GM23338 (cell line): ENCODE results near the gene KRT32. TPM values are rescaled to one million over a fixed set of nuclear protein-coding genes. Genes with fewer than 3 reads are reported as not detected.

Source experiments
- ATAC-seq: fragments of 200-7000 bp; cut with Tn5 transposase; 3 replicates; pipeline ENCODE4 v1.9.1; 2020
- DNase-seq: peaks from one replicate; pipeline ENCODE4 v3.0.0-alpha.2; 2015; ENCODE audit warnings: low spot score
- H2AFZ ChIP-seq: fragments of 200-600 bp; sonication (generic); 2 replicates; pipeline ENCODE4 v1.8.0; 2016; ENCODE audit warnings: antibody characterized with exemption, mild to moderate bottlenecking, moderate library complexity
- H3F3A ChIP-seq: fragments of 200-600 bp; sonication (generic); replicated peaks from 2 replicates; pipeline ENCODE4 v1.8.0; 2017; ENCODE audit warnings: antibody characterized with exemption, mixed run types, low read depth
- H3K27ac ChIP-seq: fragments of 200-600 bp; sonication (generic); 2 replicates; pipeline ENCODE4 v1.6.1; 2016; ENCODE audit warnings: low read depth
- H3K27me3 ChIP-seq: fragments of 200-600 bp; sonication (generic); 2 replicates; pipeline ENCODE4 v1.8.0; 2016; ENCODE audit warnings: mild to moderate bottlenecking, mixed run types, moderate library complexity; ENCODE audit not compliant: insufficient read depth
- H3K36me3 ChIP-seq: fragments of 200-600 bp; sonication (generic); 2 replicates; pipeline ENCODE4 v1.8.0; 2016; ENCODE audit warnings: mild to moderate bottlenecking; ENCODE audit not compliant: insufficient read depth
- H3K4me1 ChIP-seq: fragments of 200-600 bp; sonication (generic); 2 replicates; pipeline ENCODE4 v1.8.0; 2016; ENCODE audit warnings: mild to moderate bottlenecking, moderate library complexity; ENCODE audit not compliant: insufficient read depth
- H3K4me2 ChIP-seq: fragments of 200-600 bp; sonication (generic); 2 replicates; pipeline ENCODE4 v1.7.1; 2017; ENCODE audit warnings: mixed run types
- H3K4me3 ChIP-seq: fragments of 200-600 bp; sonication (generic); 2 replicates; pipeline ENCODE4 v1.6.1; 2016; ENCODE audit warnings: mixed run types
- H3K79me2 ChIP-seq: fragments of 200-600 bp; sonication (generic); replicated peaks from 2 replicates; pipeline ENCODE4 v1.8.0; 2017; ENCODE audit warnings: mild to moderate bottlenecking; ENCODE audit not compliant: insufficient read depth
- H3K9me2 ChIP-seq: fragments of 200-600 bp; sonication (generic); 2 replicates; pipeline ENCODE4 v1.8.0; 2017; ENCODE audit not compliant: insufficient read depth
- H4K20me1 ChIP-seq: fragments of 200-600 bp; sonication (generic); replicated peaks from 2 replicates; pipeline ENCODE4 v1.8.0; 2017; ENCODE audit warnings: mild to moderate bottlenecking; ENCODE audit not compliant: insufficient read depth
- H3K27ac Mint-ChIP-seq: 2 replicates; pipeline ENCODE4 v1.8.0; 2020; ENCODE audit warnings: inconsistent platforms, mild to moderate bottlenecking, moderate library complexity, mixed read lengths
- H3K27me3 Mint-ChIP-seq: 3 replicates; pipeline ENCODE4 v1.8.0; 2022; ENCODE audit warnings: low read depth, mild to moderate bottlenecking, moderate library complexity, mixed read lengths, inconsistent platforms; ENCODE audit not compliant: insufficient read depth, poor library complexity
- H3K36me3 Mint-ChIP-seq: 3 replicates; pipeline ENCODE4 v1.8.0; 2021; ENCODE audit warnings: low read depth, mild to moderate bottlenecking, inconsistent platforms, moderate library complexity, mixed read lengths
- H3K4me1 Mint-ChIP-seq: 3 replicates; pipeline ENCODE4 v1.8.0; 2020; ENCODE audit warnings: mild to moderate bottlenecking, inconsistent platforms, mixed read lengths
- H3K4me3 Mint-ChIP-seq: 3 replicates; pipeline ENCODE4 v1.8.0; 2021; ENCODE audit warnings: moderate library complexity, mild to moderate bottlenecking, inconsistent platforms, mixed read lengths
- H3K9me3 Mint-ChIP-seq: 3 replicates; pipeline ENCODE4 v1.8.0; 2020; ENCODE audit warnings: moderate library complexity, mild to moderate bottlenecking, inconsistent platforms, mixed read lengths
- CREB1 ChIP-seq: fragments of 250-450 bp; sonication (Bioruptor Pico); IDR thresholded peaks from 2 replicates; pipeline ENCODE4 v1.5.0; 2020; ENCODE audit warnings: low read depth, mild to moderate bottlenecking, moderate library complexity
- ETS1 ChIP-seq: IDR thresholded peaks from 2 replicates; pipeline ENCODE4 v1.6.1; 2016; ENCODE audit warnings: antibody characterized with exemption
- EZH2 ChIP-seq: fragments of 200-600 bp; sonication (generic); IDR thresholded peaks from one replicate; pipeline ENCODE4 v1.8.0; 2017; ENCODE audit warnings: antibody characterized with exemption, mild to moderate bottlenecking, low read depth; ENCODE audit not compliant: unreplicated experiment
- EZH2phosphoT487 ChIP-seq: fragments of 200-600 bp; sonication (generic); IDR thresholded peaks from one replicate; pipeline ENCODE4 v1.8.1; 2018; ENCODE audit warnings: antibody characterized with exemption; ENCODE audit not compliant: unreplicated experiment
- JUNB ChIP-seq: IDR thresholded peaks from one replicate; pipeline ENCODE4 v1.6.1; 2016; ENCODE audit warnings: antibody characterized with exemption; ENCODE audit not compliant: unreplicated experiment
- NANOG ChIP-seq: IDR thresholded peaks from 2 replicates; pipeline ENCODE4 v1.6.1; 2016; ENCODE audit warnings: antibody characterized with exemption, borderline replicate concordance
- POLR2AphosphoS5 ChIP-seq: IDR thresholded peaks from 2 replicates; pipeline ENCODE4 v1.6.1; 2016; ENCODE audit warnings: antibody characterized with exemption, low read depth
- REST ChIP-seq: IDR thresholded peaks from one replicate; pipeline ENCODE4 v1.6.1; 2018; ENCODE audit warnings: antibody characterized with exemption; ENCODE audit not compliant: unreplicated experiment
- STAT1 ChIP-seq: IDR thresholded peaks from one replicate; pipeline ENCODE4 v1.6.1; 2016; ENCODE audit warnings: antibody characterized with exemption; ENCODE audit not compliant: unreplicated experiment
- ZNF114 ChIP-seq: fragments of 250-450 bp; sonication (Bioruptor Pico); IDR thresholded peaks from 2 replicates; pipeline ENCODE4 v1.5.0; 2020; ENCODE audit warnings: mild to moderate bottlenecking, moderate library complexity
- ZNF331 ChIP-seq: fragments of 250-450 bp; sonication (Bioruptor Pico); IDR thresholded peaks from 2 replicates; pipeline ENCODE4 v1.5.0; 2020; ENCODE audit warnings: low read depth, mild to moderate bottlenecking, moderate library complexity
- polyA plus RNA-seq: library from polyadenylated mRNA; unstranded; fragments of >200 nt; fragmentation: Nextera tagmentation; extraction: Ambion mirVana; gene quantifications from 2 replicates; pipeline ENCODE4 v1.2.1, GENCODE V29; 2016
- total RNA-seq: library from RNA; depleted of rRNA; stranded (reverse); fragments of >200 nt; shearing (Covaris generic); gene quantifications from 2 replicates; pipeline ENCODE4 v1.2.3, GENCODE V29; 2014
- TF ChIP-seq, protein P1 (sequence below): fragments of 250-450 bp; sonication (Bioruptor Pico); IDR thresholded peaks from 2 replicates; pipeline ENCODE4 v1.5.0; 2020; ENCODE audit warnings: mild to moderate bottlenecking, moderate library complexity
- TF ChIP-seq, protein P2 (sequence below), 2 experiments: fragments of 200-600 bp in 1 of 2; sonication (generic) in 1 of 2; conservative IDR thresholded peaks; 2 replicates each; pipeline versions ENCODE4 v1.5.1 to v1.6.1; 2016 to 2017; ENCODE audit warnings: antibody characterized with exemption in 2 of 2, low read depth in 2 of 2, mild to moderate bottlenecking in 2 of 2, moderate library complexity in 1 of 2

Gene KRT32
- total and polyA plus RNA-seq, 2 experiments from 2014 or later = not detected

DNA sequence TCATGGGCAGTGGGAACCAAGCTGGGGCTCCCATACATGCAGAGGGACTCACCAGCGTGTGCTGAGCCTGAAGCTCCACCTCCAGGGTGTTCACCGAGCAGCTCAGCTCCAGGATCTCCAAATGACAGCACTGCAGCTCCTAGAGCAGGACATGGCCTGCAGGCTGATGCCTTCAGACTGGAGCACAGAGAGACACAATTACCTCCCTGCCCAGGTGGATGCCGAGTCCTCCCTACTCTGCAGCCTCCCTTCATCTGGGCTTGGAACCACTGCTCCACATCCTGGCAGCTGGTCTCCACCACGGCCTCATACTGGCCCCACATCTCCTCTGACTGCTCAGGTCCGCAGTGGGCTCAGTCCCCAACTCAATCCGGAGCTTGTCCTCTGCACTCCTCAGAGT is 18.2 kb downstream of the KRT32 start (continued):
- TF ChIP-seq, protein P1, sequence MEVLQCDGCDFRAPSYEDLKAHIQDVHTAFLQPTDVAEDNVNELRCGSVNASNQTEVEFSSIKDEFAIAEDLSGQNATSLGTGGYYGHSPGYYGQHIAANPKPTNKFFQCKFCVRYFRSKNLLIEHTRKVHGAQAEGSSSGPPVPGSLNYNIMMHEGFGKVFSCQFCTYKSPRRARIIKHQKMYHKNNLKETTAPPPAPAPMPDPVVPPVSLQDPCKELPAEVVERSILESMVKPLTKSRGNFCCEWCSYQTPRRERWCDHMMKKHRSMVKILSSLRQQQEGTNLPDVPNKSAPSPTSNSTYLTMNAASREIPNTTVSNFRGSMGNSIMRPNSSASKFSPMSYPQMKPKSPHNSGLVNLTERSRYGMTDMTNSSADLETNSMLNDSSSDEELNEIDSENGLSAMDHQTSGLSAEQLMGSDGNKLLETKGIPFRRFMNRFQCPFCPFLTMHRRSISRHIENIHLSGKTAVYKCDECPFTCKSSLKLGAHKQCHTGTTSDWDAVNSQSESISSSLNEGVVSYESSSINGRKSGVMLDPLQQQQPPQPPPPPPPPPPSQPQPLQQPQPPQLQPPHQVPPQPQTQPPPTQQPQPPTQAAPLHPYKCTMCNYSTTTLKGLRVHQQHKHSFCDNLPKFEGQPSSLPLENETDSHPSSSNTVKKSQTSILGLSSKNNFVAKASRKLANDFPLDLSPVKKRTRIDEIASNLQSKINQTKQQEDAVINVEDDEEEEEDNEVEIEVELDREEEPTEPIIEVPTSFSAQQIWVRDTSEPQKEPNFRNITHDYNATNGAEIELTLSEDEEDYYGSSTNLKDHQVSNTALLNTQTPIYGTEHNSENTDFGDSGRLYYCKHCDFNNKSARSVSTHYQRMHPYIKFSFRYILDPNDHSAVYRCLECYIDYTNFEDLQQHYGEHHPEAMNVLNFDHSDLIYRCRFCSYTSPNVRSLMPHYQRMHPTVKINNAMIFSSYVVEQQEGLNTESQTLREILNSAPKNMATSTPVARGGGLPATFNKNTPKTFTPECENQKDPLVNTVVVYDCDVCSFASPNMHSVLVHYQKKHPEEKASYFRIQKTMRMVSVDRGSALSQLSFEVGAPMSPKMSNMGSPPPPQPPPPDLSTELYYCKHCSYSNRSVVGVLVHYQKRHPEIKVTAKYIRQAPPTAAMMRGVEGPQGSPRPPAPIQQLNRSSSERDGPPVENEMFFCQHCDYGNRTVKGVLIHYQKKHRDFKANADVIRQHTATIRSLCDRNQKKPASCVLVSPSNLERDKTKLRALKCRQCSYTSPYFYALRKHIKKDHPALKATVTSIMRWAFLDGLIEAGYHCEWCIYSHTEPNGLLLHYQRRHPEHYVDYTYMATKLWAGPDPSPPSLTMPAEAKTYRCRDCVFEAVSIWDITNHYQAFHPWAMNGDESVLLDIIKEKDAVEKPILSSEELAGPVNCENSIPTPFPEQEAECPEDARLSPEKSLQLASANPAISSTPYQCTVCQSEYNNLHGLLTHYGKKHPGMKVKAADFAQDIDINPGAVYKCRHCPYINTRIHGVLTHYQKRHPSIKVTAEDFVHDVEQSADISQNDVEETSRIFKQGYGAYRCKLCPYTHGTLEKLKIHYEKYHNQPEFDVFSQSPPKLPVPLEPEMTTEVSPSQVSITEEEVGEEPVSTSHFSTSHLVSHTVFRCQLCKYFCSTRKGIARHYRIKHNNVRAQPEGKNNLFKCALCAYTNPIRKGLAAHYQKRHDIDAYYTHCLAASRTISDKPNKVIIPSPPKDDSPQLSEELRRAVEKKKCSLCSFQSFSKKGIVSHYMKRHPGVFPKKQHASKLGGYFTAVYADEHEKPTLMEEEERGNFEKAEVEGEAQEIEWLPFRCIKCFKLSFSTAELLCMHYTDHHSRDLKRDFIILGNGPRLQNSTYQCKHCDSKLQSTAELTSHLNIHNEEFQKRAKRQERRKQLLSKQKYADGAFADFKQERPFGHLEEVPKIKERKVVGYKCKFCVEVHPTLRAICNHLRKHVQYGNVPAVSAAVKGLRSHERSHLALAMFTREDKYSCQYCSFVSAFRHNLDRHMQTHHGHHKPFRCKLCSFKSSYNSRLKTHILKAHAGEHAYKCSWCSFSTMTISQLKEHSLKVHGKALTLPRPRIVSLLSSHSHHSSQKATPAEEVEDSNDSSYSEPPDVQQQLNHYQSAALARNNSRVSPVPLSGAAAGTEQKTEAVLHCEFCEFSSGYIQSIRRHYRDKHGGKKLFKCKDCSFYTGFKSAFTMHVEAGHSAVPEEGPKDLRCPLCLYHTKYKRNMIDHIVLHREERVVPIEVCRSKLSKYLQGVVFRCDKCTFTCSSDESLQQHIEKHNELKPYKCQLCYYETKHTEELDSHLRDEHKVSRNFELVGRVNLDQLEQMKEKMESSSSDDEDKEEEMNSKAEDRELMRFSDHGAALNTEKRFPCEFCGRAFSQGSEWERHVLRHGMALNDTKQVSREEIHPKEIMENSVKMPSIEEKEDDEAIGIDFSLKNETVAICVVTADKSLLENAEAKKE (CRISPR knock-in tag) = no peak
- TF ChIP-seq NANOG (no peak), ZNF114 (CRISPR knock-in tag) (no peak), EZH2 (no peak), CREB1 (no peak), ZNF331 (CRISPR knock-in tag) (no peak), JUNB (no peak), EZH2phosphoT487 (no peak), POLR2AphosphoS5 (no peak), STAT1 (no peak)

DNA sequence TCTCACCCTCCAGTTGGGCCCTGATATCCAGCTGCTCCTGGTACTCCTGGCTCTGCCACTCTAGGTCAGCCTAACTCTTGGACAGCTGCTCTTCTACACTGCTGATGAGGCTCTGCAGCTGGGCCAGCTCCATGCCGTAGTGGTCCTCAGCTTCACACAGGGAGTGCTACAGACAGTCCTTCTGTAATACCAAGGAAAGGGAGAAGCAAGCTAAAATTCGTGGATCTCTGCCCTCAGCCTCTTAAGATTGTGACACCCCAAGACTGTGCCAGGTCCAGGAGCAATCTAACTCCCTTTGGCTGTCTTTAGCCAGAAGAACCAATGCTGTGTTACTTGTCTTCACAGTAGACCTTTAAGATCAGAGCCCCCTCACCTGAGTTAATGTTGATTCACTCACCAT is 18.7 kb downstream of the KRT32 start:
- H3K27me3 ChIP-seq = no peaks in the 10 kb centered on the region
- H3K4me1 ChIP-seq = no peaks in the 10 kb centered on the region
- no peak overlapping the region for H3K4me2 ChIP-seq
- TF ChIP-seq STAT1 = no peak
- no peak for TF ChIP-seq EZH2
- TF ChIP-seq JUNB = no peak
- TF ChIP-seq REST = no peak
- no peak for TF ChIP-seq EZH2phosphoT487
- no peak for TF ChIP-seq ZNF114 (CRISPR knock-in tag)
- no peak for TF ChIP-seq ETS1
- no peak for TF ChIP-seq NANOG
- TF ChIP-seq, protein P2, sequence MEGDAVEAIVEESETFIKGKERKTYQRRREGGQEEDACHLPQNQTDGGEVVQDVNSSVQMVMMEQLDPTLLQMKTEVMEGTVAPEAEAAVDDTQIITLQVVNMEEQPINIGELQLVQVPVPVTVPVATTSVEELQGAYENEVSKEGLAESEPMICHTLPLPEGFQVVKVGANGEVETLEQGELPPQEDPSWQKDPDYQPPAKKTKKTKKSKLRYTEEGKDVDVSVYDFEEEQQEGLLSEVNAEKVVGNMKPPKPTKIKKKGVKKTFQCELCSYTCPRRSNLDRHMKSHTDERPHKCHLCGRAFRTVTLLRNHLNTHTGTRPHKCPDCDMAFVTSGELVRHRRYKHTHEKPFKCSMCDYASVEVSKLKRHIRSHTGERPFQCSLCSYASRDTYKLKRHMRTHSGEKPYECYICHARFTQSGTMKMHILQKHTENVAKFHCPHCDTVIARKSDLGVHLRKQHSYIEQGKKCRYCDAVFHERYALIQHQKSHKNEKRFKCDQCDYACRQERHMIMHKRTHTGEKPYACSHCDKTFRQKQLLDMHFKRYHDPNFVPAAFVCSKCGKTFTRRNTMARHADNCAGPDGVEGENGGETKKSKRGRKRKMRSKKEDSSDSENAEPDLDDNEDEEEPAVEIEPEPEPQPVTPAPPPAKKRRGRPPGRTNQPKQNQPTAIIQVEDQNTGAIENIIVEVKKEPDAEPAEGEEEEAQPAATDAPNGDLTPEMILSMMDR (conservative IDR thresholded peaks at IDR 0.05; ENCODE audit: low read depth in 2 of 2) = no peak
- 0 out of 2 replicates have a peak, but pooled peaks cover 1% of the 10 kb centered on the region for H3K9me2 ChIP-seq
- H3K27ac Mint-ChIP-seq = no peak overlapping the region
- no peak overlapping the region for H2AFZ ChIP-seq
- no peaks in the 10 kb centered on the region for H3K79me2 ChIP-seq
- peaks cover 4% of the 10 kb centered on the region for H3K27me3 Mint-ChIP-seq
- no peaks in the 10 kb centered on the region for H3K4me1 Mint-ChIP-seq
- no peaks in the 10 kb centered on the region; the same call in 1 of the 2 replicates for H3K36me3 ChIP-seq
- H3K36me3 Mint-ChIP-seq = peaks cover 2% of the 10 kb centered on the region; the same call in 1 of the 3 replicates
- H3K27ac ChIP-seq = no peak overlapping the region
- H3K4me3 Mint-ChIP-seq = no peak overlapping the region
- DNase-seq (no peak), ATAC-seq (no peak)
- no peaks in the 10 kb centered on the region for H3F3A ChIP-seq
- peaks cover 19% of the 10 kb centered on the region; the same call in 2 of the 3 replicates for H3K9me3 Mint-ChIP-seq
- no peak overlapping the region for H3K4me3 ChIP-seq
- no peaks in the 10 kb centered on the region for H4K20me1 ChIP-seq
